Activated naive CD8-positive, alpha-beta T cell treated with anti-CD3 and anti-CD28 coated beads for 36 hours (primary cell): ENCODE measurements around the gene ADA. TPM values are rescaled to one million over a fixed set of nuclear protein-coding genes. Genes with fewer than 3 reads are reported as not detected.
A peak's percentile ranks its signal among the peaks of the same experiment; 100 is the strongest.
"Not testable (repeated sequence)": the region's sequence is repeated elsewhere in the genome, so short reads cannot be mapped to it uniquely, and the experiment has no call there.

Experiments
- DNase-seq: peaks from one replicate; pipeline ENCODE4 v3.0.0; 2021
- H3K27ac Mint-ChIP-seq: one replicate; pipeline ENCODE4 v1.8.0; 2022; ENCODE audit warnings: mild to moderate bottlenecking, moderate library complexity, mixed read lengths
- H3K27me3 Mint-ChIP-seq: one replicate; pipeline ENCODE4 v1.8.0; 2022; ENCODE audit warnings: mild to moderate bottlenecking, mixed read lengths
- H3K36me3 Mint-ChIP-seq: one replicate; pipeline ENCODE4 v1.8.0; 2021; ENCODE audit warnings: mild to moderate bottlenecking, mixed read lengths
- H3K4me1 Mint-ChIP-seq: one replicate; pipeline ENCODE4 v1.8.0; 2021; ENCODE audit warnings: mixed read lengths
- H3K4me3 Mint-ChIP-seq: one replicate; pipeline ENCODE4 v1.8.0; 2022; ENCODE audit warnings: mild to moderate bottlenecking, moderate library complexity, mixed read lengths
- H3K9me3 Mint-ChIP-seq: one replicate; pipeline ENCODE4 v1.8.0; 2022; ENCODE audit warnings: mixed read lengths
- total RNA-seq, 2 experiments: library from RNA; stranded (reverse); gene quantifications; one replicate each; pipeline ENCODE4 v1.2.3, GENCODE V29; 2021

The ADA gene
- 10 to 100 TPM; 25.6 to 27.0 TPM for total RNA-seq

- Mint-ChIP-seq H3K27ac (peak within 1 kb of the TSS; percentile 83), H3K9me3 (peaks cover 2% of the 10 kb centered on the region), H3K4me1 (peaks cover 46% of the 10 kb centered on the region), H3K27me3 (no peaks in the 10 kb centered on the region), H3K36me3 (no peaks in the 10 kb centered on the region), H3K4me3 (peak within 1 kb of the TSS; percentile 86)
- peak; percentile 64 for DNase-seq
Measured at GRCh38 chr20:44651684-44652423, at the start of gene ADA. TSS of gene ADA (minus strand) at chr20:44651699. CDS start at chr20:44651607, 92 bp downstream.

- DNase-seq, result no peak
- no peaks in the 10 kb centered on the region for H3K9me3 Mint-ChIP-seq
- H3K36me3 Mint-ChIP-seq, result no peaks in the 10 kb centered on the region
- no peak overlapping the region for H3K27ac Mint-ChIP-seq
- H3K27me3 Mint-ChIP-seq, result no peaks in the 10 kb centered on the region
- H3K4me3 Mint-ChIP-seq, result no peak overlapping the region
- peaks cover 8% of the 10 kb centered on the region for H3K4me1 Mint-ChIP-seq
Measured at GRCh38 chr20:44700306-44700705, 48.8 kb upstream of the ADA start.

GRCh38 chr20:44698351-44698750, 46.9 kb upstream of the ADA start:
- Mint-ChIP-seq H3K4me1 (peaks cover 10% of the 10 kb centered on the region), H3K27ac (no peak overlapping the region)

GRCh38 chr20:44697041-44697440, 45.5 kb upstream of the ADA start:
- H3K4me1 Mint-ChIP-seq, result peaks cover 12% of the 10 kb centered on the region
- DNase-seq, H3K36me3 Mint-ChIP-seq, H3K27me3 Mint-ChIP-seq, H3K9me3 Mint-ChIP-seq, H3K27ac Mint-ChIP-seq: not testable (repeated sequence)
- peak overlapping the region; percentile 24 for H3K4me3 Mint-ChIP-seq

More at GRCh38 chr20:44698351-44698750, 46.9 kb upstream of the ADA start:
- Mint-ChIP-seq H3K4me3 (no peak overlapping the region), H3K9me3 (no peaks in the 10 kb centered on the region), H3K36me3 (no peaks in the 10 kb centered on the region), H3K27me3 (no peaks in the 10 kb centered on the region)
- no peak for DNase-seq

GRCh38 chr20:44696315-44696714, 44.8 kb upstream of the ADA start:
- Mint-ChIP-seq H3K4me1 (peaks cover 14% of the 10 kb centered on the region), H3K9me3 (no peaks in the 10 kb centered on the region), H3K27ac (no peak overlapping the region), H3K27me3 (no peaks in the 10 kb centered on the region), H3K4me3 (no peak overlapping the region), H3K36me3 (no peaks in the 10 kb centered on the region)
- no peak for DNase-seq

- H3K4me1 Mint-ChIP-seq, result peaks cover 14% of the 10 kb centered on the region
- no peak for DNase-seq
- H3K27ac Mint-ChIP-seq, result no peak overlapping the region
- H3K9me3 Mint-ChIP-seq, result no peaks in the 10 kb centered on the region
- H3K4me3 Mint-ChIP-seq, result no peak overlapping the region
- no peaks in the 10 kb centered on the region for H3K27me3 Mint-ChIP-seq
- no peaks in the 10 kb centered on the region for H3K36me3 Mint-ChIP-seq
Measured at GRCh38 chr20:44695674-44696300, 44.3 kb upstream of the ADA start.

GRCh38 chr20:44695295-44695673, 43.8 kb upstream of the ADA start:
- Mint-ChIP-seq H3K4me1 (peaks cover 14% of the 10 kb centered on the region), H3K27me3 (no peaks in the 10 kb centered on the region)

GRCh38 chr20:44694159-44694558, 42.7 kb upstream of the ADA start:
- Mint-ChIP-seq H3K36me3 (no peaks in the 10 kb centered on the region), H3K27me3 (no peaks in the 10 kb centered on the region), H3K9me3 (no peaks in the 10 kb centered on the region), H3K4me3 (no peak overlapping the region), H3K4me1 (peaks cover 14% of the 10 kb centered on the region), H3K27ac (no peak overlapping the region)
- no peak for DNase-seq

More at GRCh38 chr20:44695295-44695673, 43.8 kb upstream of the ADA start:
- Mint-ChIP-seq H3K4me3 (no peak overlapping the region), H3K27ac (no peak overlapping the region), H3K9me3 (no peaks in the 10 kb centered on the region), H3K36me3 (no peaks in the 10 kb centered on the region)
- DNase-seq, result no peak

- Mint-ChIP-seq H3K36me3 (no peaks in the 10 kb centered on the region), H3K27ac (no peak overlapping the region), H3K27me3 (no peaks in the 10 kb centered on the region), H3K4me3 (no peak overlapping the region), H3K4me1 (peaks cover 14% of the 10 kb centered on the region), H3K9me3 (no peaks in the 10 kb centered on the region)
- DNase-seq, result no peak
Measured at GRCh38 chr20:44693627-44694026, 42.1 kb upstream of the ADA start.

GRCh38 chr20:44692932-44693480, 41.5 kb upstream of the ADA start:
- Mint-ChIP-seq H3K36me3 (no peaks in the 10 kb centered on the region), H3K27me3 (no peaks in the 10 kb centered on the region), H3K27ac (no peak overlapping the region), H3K4me3 (no peak overlapping the region), H3K4me1 (peaks cover 14% of the 10 kb centered on the region), H3K9me3 (no peaks in the 10 kb centered on the region)
- DNase-seq, result no peak

- Mint-ChIP-seq H3K27ac (no peak overlapping the region), H3K36me3 (no peaks in the 10 kb centered on the region), H3K9me3 (no peaks in the 10 kb centered on the region), H3K4me3 (no peak overlapping the region), H3K27me3 (no peaks in the 10 kb centered on the region), H3K4me1 (peaks cover 14% of the 10 kb centered on the region)
- no peak for DNase-seq
Measured at GRCh38 chr20:44691424-44692423, 40.2 kb upstream of the ADA start.

- H3K27ac Mint-ChIP-seq, result no peak overlapping the region
- H3K36me3 Mint-ChIP-seq, result no peaks in the 10 kb centered on the region
- H3K4me1 Mint-ChIP-seq, result peaks cover 12% of the 10 kb centered on the region
- no peak for DNase-seq
- H3K9me3 Mint-ChIP-seq, result no peaks in the 10 kb centered on the region
- no peak overlapping the region for H3K4me3 Mint-ChIP-seq
- H3K27me3 Mint-ChIP-seq, result no peaks in the 10 kb centered on the region
Measured at GRCh38 chr20:44690781-44691423, 39.4 kb upstream of the ADA start.

GRCh38 chr20:44689809-44690208, 38.3 kb upstream of the ADA start:
- H3K9me3 Mint-ChIP-seq, result no peaks in the 10 kb centered on the region
- H3K27ac Mint-ChIP-seq, result no peak overlapping the region
- no peak overlapping the region for H3K4me3 Mint-ChIP-seq
- H3K27me3 Mint-ChIP-seq, result no peaks in the 10 kb centered on the region
- H3K4me1 Mint-ChIP-seq, result peaks cover 10% of the 10 kb centered on the region
- H3K36me3 Mint-ChIP-seq, result no peaks in the 10 kb centered on the region
- no peak for DNase-seq

- no peak overlapping the region for H3K27ac Mint-ChIP-seq
- H3K4me3 Mint-ChIP-seq, result no peak overlapping the region
- no peaks in the 10 kb centered on the region for H3K27me3 Mint-ChIP-seq
- H3K36me3 Mint-ChIP-seq, result no peaks in the 10 kb centered on the region
- no peak for DNase-seq
- peaks cover 15% of the 10 kb centered on the region for H3K4me1 Mint-ChIP-seq
- H3K9me3 Mint-ChIP-seq, result no peaks in the 10 kb centered on the region
Measured at GRCh38 chr20:44688053-44688625, 36.6 kb upstream of the ADA start.
